Esophagus squamous epithelium (tissue), 5 donors: ENCODE measurements around the gene KCNK1. TPM values are rescaled to one million over a fixed set of nuclear protein-coding genes. Genes with fewer than 3 reads are reported as not detected.

Experiments
- DNase-seq: peaks from one replicate; lab custom pipeline; 2025; lab: John Stamatoyannopoulos, UW
- H3K27ac ChIP-seq, 4 donors: fragments of 200-600 bp; sonication (generic); one replicate each; pipeline ENCODE4 v1.5.1; 2016 to 2019; ENCODE audit warnings: mild to moderate bottlenecking in 1 of 4
- H3K27me3 ChIP-seq, 4 donors: fragments of 200-600 bp; sonication (generic); 1 replicate in 3 of 4; 2 replicates in 1 of 4; pipeline versions ENCODE4 v1.5.1 to v1.6.0; 2017 to 2021; ENCODE audit warnings: antibody characterized with exemption in 1 of 4
- H3K36me3 ChIP-seq, 3 donors: fragments of 200-600 bp; sonication (generic); one replicate each; pipeline ENCODE4 v1.5.1; 2016 to 2019
- H3K4me1 ChIP-seq, 3 donors: fragments of 200-600 bp; sonication (generic); one replicate each; pipeline ENCODE4 v1.5.1; 2017 to 2019
- H3K4me3 ChIP-seq, 4 donors: fragments of 200-600 bp; sonication (generic); 1 replicate in 3 of 4; 2 replicates in 1 of 4; pipeline ENCODE4 v1.5.1; 2016 to 2019; ENCODE audit warnings: mild to moderate bottlenecking in 2 of 4, moderate library complexity in 1 of 4
- H3K9me3 ChIP-seq, 3 donors: fragments of 200-600 bp; sonication (generic); one replicate each; pipeline ENCODE4 v1.5.1; 2016 to 2019
- POLR2A ChIP-seq, 4 donors: fragments of 450-650 bp; IDR thresholded peaks; one replicate each; pipeline ENCODE4 v1.6.1; 2017; ENCODE audit warnings: antibody characterized with exemption in 4 of 4, mild to moderate bottlenecking in 4 of 4, moderate library complexity in 3 of 4
- WGBS, 2 donors: methylation state at CpG; one replicate each; pipeline ENCODE4 v1.1.5; 2018; 5-methylcytosine and 5-hydroxymethylcytosine counted together
- intact Hi-C: fragments of 100-400 bp; cut with DNase I; formaldehyde crosslinking; loops from one replicate; pipeline ENCODE4 v1.15.0; 2022
- total RNA-seq, 4 donors: library from RNA; depleted of rRNA; stranded (reverse); fragments of >200 nt; gene quantifications; one replicate each; pipeline ENCODE4 v1.1.0, GENCODE V29; 2016
- TF ChIP-seq, protein P1 (sequence below), 6 experiments: fragments of 450-650 bp in 4 of 6; fragments of 200-600 bp in 2 of 6; sonication (generic) in 2 of 6; IDR thresholded peaks; one replicate each; pipeline ENCODE4 v1.5.1; 2016 to 2019; ENCODE audit warnings: antibody characterized with exemption in 6 of 6, mild to moderate bottlenecking in 4 of 6, moderate library complexity in 4 of 6
- donor health status: DM: yes; HTN: yes; CAD: no.

The KCNK1 gene
- total RNA-seq, 4 donors from 2014 or later, result 11.2 to 25.7 (median 16.7) TPM

DNA sequence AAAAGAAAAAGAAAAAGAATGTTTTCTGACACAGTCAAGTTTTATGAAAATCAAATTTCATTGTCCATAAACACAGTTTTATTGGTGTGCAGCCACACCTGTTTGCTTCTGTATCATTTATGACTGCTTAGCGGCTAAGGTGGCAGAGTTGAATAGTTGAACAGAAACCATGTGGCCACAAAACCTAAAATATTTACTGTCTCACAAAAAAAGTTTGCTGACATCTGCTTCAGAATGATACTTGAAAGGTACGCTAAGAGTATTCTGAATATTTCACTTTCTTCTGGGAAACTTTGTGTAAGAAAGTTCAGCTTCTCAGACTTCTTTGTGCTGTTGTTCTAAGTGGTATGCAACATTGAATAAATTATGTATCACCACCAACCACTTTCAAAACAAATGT is 6.2 kb downstream of the KCNK1 start:
- intact Hi-C loops, result no loop called here
- no peak overlapping the region for H3K4me3 ChIP-seq
- WGBS, 2 donors, result 86 to 88% methylated on average over 2 of the region's 2 CpGs
- peaks cover 0 to 6% (median 0%) of the 10 kb centered on the region in 4 donors for H3K27me3 ChIP-seq
- no peaks in the 10 kb centered on the region for H3K9me3 ChIP-seq
- peaks cover 0 to 26% (median 0%) of the 10 kb centered on the region in 3 donors for H3K36me3 ChIP-seq
- H3K27ac ChIP-seq, result no peak overlapping the region
- DNase-seq, result no peak
- TF ChIP-seq, protein P1, sequence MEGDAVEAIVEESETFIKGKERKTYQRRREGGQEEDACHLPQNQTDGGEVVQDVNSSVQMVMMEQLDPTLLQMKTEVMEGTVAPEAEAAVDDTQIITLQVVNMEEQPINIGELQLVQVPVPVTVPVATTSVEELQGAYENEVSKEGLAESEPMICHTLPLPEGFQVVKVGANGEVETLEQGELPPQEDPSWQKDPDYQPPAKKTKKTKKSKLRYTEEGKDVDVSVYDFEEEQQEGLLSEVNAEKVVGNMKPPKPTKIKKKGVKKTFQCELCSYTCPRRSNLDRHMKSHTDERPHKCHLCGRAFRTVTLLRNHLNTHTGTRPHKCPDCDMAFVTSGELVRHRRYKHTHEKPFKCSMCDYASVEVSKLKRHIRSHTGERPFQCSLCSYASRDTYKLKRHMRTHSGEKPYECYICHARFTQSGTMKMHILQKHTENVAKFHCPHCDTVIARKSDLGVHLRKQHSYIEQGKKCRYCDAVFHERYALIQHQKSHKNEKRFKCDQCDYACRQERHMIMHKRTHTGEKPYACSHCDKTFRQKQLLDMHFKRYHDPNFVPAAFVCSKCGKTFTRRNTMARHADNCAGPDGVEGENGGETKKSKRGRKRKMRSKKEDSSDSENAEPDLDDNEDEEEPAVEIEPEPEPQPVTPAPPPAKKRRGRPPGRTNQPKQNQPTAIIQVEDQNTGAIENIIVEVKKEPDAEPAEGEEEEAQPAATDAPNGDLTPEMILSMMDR (IDR thresholded peaks at IDR 0.05), result no peak
- TF ChIP-seq POLR2A (IDR thresholded peaks at IDR 0.05), result no peak
- H3K4me1 ChIP-seq, result peaks cover 0 to 21% (median 0%) of the 10 kb centered on the region in 3 donors

DNA sequence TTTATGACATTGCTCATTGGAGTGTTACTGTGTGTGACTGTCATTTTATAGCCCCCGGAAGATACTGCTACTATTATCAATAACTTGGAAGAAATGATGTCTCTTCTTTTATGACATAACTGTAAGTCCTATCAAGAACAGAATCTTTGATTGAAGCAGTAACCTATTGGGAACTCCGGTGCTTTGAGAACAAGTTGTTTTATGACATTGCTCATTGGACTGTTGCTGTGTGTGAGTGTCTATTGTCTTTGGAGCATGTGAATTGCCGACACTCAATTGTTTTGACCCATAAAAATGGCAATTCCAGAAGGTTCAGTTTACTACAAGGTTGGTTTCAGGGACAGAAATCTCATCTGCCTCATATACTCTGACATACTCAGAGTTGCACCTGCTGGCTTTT is 8.0 kb downstream of the KCNK1 start:
- intact Hi-C loops, result no loop called here
- no peak for TF ChIP-seq POLR2A (IDR thresholded peaks at IDR 0.05)
- TF ChIP-seq, protein P1 (IDR thresholded peaks at IDR 0.05), result no peak
- Histone ChIP-seq H3K4me1 (peaks cover 0 to 5% (median 0%) of the 10 kb centered on the region in 3 donors), H3K27ac (no peak overlapping the region), H3K4me3 (no peak overlapping the region), H3K36me3 (peaks cover 0 to 26% (median 0%) of the 10 kb centered on the region in 3 donors), H3K9me3 (no peaks in the 10 kb centered on the region), H3K27me3 (no peaks in the 10 kb centered on the region)
- 90% methylated on average over 3 of the region's 3 CpGs for WGBS, 2 donors
- no peak for DNase-seq

DNA sequence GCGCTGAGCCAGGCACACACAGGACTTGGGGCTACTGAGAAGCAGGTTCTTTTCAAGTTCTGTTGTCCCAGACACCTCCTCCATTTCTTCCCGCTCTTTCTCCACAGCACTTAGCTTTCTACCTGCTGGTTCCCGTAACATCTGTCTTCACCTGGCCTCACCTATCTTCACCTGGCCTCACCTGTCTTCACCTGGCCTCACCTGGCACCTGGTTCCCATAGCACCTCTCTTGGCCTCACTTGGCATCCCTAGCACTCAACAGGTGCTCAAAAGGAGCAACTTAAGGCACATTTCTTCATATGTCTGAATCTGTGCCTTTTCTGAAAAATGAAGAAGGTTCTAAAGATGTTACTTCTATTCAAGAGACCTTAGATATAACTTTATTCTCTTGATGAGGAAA is 10.4 kb downstream of the KCNK1 start:
- TF ChIP-seq, protein P1 (IDR thresholded peaks at IDR 0.05), result no peak
- no peak for TF ChIP-seq POLR2A (IDR thresholded peaks at IDR 0.05)
- Histone ChIP-seq H3K27me3 (no peaks in the 10 kb centered on the region), H3K4me3 (no peak overlapping the region), H3K9me3 (no peaks in the 10 kb centered on the region), H3K36me3 (peaks cover 0 to 8% (median 0%) of the 10 kb centered on the region in 3 donors), H3K27ac (no peak overlapping the region), H3K4me1 (peaks cover 0 to 16% (median 0%) of the 10 kb centered on the region in 3 donors)
- intact Hi-C loops, result no loop called here
- no peak for DNase-seq
- WGBS, 2 donors, result 89 to 100% methylated on average over 3 of the region's 3 CpGs

DNA sequence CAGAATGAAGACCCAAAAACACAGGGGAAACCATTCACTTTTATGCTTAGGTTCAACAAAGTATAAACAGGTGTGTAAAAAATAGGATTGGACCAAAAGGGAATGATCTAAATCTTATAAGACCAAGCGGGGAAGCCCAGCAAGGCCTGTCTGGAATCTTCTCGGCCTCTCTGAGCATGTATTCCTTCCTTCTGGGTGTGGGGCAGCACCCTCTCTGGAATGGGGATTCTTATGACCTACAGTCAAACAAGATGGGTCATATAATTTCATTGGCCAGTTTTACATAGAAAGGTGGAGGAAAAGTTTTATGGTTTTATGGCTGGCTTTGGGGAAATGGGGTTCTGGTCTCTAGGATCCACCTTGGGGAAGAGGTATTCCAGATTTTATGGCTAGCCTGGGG is 11.2 kb downstream of the KCNK1 start:
- WGBS, 2 donors, result 83% methylated on average over 2 of the region's 2 CpGs
- Histone ChIP-seq H3K27ac (no peak overlapping the region), H3K4me3 (no peak overlapping the region), H3K4me1 (peaks cover 0 to 23% (median 0%) of the 10 kb centered on the region in 3 donors), H3K27me3 (no peaks in the 10 kb centered on the region), H3K36me3 (no peaks in the 10 kb centered on the region), H3K9me3 (no peaks in the 10 kb centered on the region)
- DNase-seq, result no peak
- TF ChIP-seq, protein P1 (IDR thresholded peaks at IDR 0.05), result no peak
- no peak for TF ChIP-seq POLR2A (IDR thresholded peaks at IDR 0.05)
- intact Hi-C loops, result no loop called here

DNA sequence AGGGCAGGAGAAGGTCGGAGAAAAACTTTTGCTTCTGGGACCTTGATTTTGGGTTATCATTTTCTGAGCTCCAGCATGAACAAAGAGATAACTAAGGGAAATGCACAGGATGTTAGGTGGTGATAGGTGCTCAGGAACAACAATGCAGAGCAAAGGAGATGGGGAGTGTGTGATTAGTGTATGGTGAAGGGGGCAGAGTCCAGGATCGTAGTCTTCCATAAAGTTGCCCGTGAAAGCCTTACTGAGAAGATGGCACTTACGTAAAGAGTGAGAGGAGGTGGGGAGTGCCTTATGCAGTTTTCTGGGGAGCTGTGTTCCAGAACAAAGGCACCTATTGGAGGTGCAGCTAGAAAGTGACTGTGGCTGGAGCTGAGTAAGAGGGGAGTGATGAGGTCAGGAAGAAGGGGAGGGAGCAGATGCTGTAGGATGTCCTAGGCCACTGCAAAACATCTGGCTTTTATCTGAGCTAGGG is 11.6 kb downstream of the KCNK1 start:
- no peak for DNase-seq
- no peak for TF ChIP-seq POLR2A (IDR thresholded peaks at IDR 0.05)
- TF ChIP-seq, protein P1 (IDR thresholded peaks at IDR 0.05), result no peak
- H3K36me3 ChIP-seq, result no peaks in the 10 kb centered on the region
- H3K4me1 ChIP-seq, result peaks cover 0 to 27% (median 0%) of the 10 kb centered on the region in 3 donors
- intact Hi-C loops, result no loop called here
- H3K27ac ChIP-seq, result no peak overlapping the region
- no peaks in the 10 kb centered on the region for H3K9me3 ChIP-seq
- WGBS, 2 donors, result 72 to 87% methylated on average over 4 of the region's 4 CpGs
- H3K27me3 ChIP-seq, result no peaks in the 10 kb centered on the region
- H3K4me3 ChIP-seq, result no peak overlapping the region
